ENCODE results near the gene KCND2. TPM values are rescaled to one million over a fixed set of nuclear protein-coding genes. Genes with fewer than 3 reads are reported as not detected.

The KCND2 gene
- 1 to 10 TPM in 2 of 4 donors, under 1 TPM in 2; 0.83 to 1.9 (median 1.2) TPM for total RNA-seq

DNA sequence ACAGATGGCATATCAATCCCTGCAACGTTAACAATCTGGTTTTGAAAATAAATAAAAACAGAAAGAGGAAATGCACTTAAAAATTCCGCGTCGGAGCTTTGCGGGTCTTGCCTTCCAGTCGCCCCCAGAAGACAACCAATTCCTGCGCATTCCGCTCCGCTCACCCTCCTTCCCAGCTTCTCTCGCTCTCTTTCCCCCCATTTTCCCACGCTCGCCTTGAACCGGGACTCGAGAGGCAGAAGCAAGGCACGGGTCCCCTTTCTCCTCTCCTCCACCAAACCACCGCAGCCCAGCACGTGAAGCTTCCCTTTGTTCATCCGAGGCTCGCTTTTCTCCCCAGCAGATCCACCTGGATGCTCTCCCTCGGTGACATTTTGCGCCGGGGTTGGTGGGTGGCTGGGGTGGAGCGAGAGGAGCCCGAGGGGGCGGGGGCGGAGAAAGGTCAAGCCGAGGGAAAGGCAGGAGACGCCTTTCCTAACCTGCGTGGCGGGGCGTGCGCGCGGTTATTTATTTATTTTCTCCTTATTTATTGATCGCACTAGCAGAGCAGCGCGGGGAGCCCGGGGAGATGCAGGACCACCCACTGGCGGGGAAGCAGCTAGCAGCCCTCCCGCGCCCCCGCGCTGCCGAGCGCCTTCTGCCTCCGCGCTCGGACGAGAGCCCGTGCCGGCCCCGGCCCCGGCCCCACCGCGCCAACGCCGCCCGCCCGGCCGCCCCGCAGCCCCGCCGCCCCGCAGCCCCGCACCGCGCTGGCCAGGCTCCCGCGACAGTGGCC, at the start of gene KCND2:
KCND2 (plus strand) TSS at position 475 of the 775 bp plus-strand sequence.
- peak within 1 kb of the TSS; percentile 50 to 62 (median 50) for H3K4me3 ChIP-seq
- H3K27ac ChIP-seq (replicated peaks in 1 of 4) = peak within 1 kb of the TSS in 1 of 4 donors; percentile 31
- intact Hi-C loops (cut with DNase I) = loop anchor here (2.0 kb wide), 1 partner anchor 338 kb away; no protein-coding TSS in a partner anchor
- H3K27me3 ChIP-seq = peaks cover 0 to 44% (median 0%) of the 10 kb centered on the region in 4 donors
- under 1% methylated on average over 35 of the region's 69 CpGs for WGBS
- H3K9me3 ChIP-seq = no peaks in the 10 kb centered on the region
- no peak for TF ChIP-seq POLR2AphosphoS5 (IDR thresholded peaks at IDR 0.05)
- TF ChIP-seq EP300 (IDR thresholded peaks at IDR 0.05) = no peak
- TF ChIP-seq POLR2A (IDR thresholded peaks at IDR 0.05; ENCODE audit: low read depth) = no peak
- TF ChIP-seq, protein P1, sequence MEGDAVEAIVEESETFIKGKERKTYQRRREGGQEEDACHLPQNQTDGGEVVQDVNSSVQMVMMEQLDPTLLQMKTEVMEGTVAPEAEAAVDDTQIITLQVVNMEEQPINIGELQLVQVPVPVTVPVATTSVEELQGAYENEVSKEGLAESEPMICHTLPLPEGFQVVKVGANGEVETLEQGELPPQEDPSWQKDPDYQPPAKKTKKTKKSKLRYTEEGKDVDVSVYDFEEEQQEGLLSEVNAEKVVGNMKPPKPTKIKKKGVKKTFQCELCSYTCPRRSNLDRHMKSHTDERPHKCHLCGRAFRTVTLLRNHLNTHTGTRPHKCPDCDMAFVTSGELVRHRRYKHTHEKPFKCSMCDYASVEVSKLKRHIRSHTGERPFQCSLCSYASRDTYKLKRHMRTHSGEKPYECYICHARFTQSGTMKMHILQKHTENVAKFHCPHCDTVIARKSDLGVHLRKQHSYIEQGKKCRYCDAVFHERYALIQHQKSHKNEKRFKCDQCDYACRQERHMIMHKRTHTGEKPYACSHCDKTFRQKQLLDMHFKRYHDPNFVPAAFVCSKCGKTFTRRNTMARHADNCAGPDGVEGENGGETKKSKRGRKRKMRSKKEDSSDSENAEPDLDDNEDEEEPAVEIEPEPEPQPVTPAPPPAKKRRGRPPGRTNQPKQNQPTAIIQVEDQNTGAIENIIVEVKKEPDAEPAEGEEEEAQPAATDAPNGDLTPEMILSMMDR (IDR thresholded peaks at IDR 0.05) = no peak
- DNase-seq (ENCODE audit: extremely low spot score) = no peak
- no peaks in the 10 kb centered on the region for H3K36me3 ChIP-seq
- peaks cover 5 to 16% (median 11%) of the 10 kb centered on the region in 4 donors for H3K4me1 ChIP-seq

DNA sequence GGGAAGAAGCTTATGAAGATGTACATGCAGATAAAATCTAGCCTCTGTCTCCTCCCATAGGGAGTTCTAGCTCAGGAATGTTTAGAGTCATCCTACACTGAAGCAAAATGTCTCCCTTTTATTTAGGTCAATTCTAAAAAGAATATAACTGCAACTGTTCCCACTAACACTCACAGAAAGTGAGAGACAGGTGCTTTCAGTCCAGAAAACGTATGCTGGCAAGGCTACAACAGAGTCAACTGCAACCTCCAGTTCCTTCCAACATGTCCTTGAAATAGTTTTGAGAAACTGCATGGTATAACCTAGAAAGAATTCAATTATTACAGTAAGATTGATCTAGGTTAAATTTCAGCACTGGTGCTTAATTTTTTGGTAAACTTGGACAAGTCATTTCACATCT, 46.8 kb upstream of the KCND2 start:
- Histone ChIP-seq H3K9me3 (no peaks in the 10 kb centered on the region), H3K27me3 (no peaks in the 10 kb centered on the region), H3K27ac (replicated peaks in 1 of 4) (no peak overlapping the region), H3K36me3 (no peaks in the 10 kb centered on the region), H3K4me3 (no peak overlapping the region), H3K4me1 (peaks cover 0 to 6% (median 2%) of the 10 kb centered on the region in 4 donors)
- intact Hi-C loops (cut with DNase I) = no loop called here
- DNase-seq (ENCODE audit: extremely low spot score) = no peak
- TF ChIP-seq EP300 (IDR thresholded peaks at IDR 0.05) = no peak
- TF ChIP-seq POLR2AphosphoS5 (IDR thresholded peaks at IDR 0.05) = no peak
- TF ChIP-seq POLR2A (IDR thresholded peaks at IDR 0.05; ENCODE audit: low read depth) = no peak
- TF ChIP-seq, protein P1 (IDR thresholded peaks at IDR 0.05) = no peak
- 60% methylated on average over 1 of the region's 1 CpG for WGBS

- DNase-seq (ENCODE audit: extremely low spot score) = no peak
- H3K36me3 ChIP-seq = no peaks in the 10 kb centered on the region
- H3K27ac ChIP-seq (replicated peaks in 1 of 4) = no peak overlapping the region
- TF ChIP-seq EP300 (IDR thresholded peaks at IDR 0.05) (no peak), POLR2AphosphoS5 (IDR thresholded peaks at IDR 0.05) (no peak), POLR2A (IDR thresholded peaks at IDR 0.05; ENCODE audit: low read depth) (no peak)
- TF ChIP-seq, protein P1 (IDR thresholded peaks at IDR 0.05) = no peak
- H3K9me3 ChIP-seq = no peaks in the 10 kb centered on the region
- WGBS = 72% methylated on average over 3 of the region's 3 CpGs
- no peaks in the 10 kb centered on the region for H3K27me3 ChIP-seq
- peaks cover 0 to 3% (median 0%) of the 10 kb centered on the region in 4 donors for H3K4me1 ChIP-seq
- H3K4me3 ChIP-seq = no peak overlapping the region
- intact Hi-C loops (cut with DNase I) = no loop called here
These were observed 45.7 kb upstream of the KCND2 start for GRCh38 chr7:120227255-120227654.

GRCh38 chr7:120229084-120229483, 43.9 kb upstream of the KCND2 start:
- H3K27me3 ChIP-seq = no peaks in the 10 kb centered on the region
- H3K4me3 ChIP-seq = no peak overlapping the region
- no peaks in the 10 kb centered on the region for H3K9me3 ChIP-seq
- WGBS = 52% methylated on average over 3 of the region's 3 CpGs
- no peak overlapping the region for H3K27ac ChIP-seq (replicated peaks in 1 of 4)
- no peaks in the 10 kb centered on the region for H3K36me3 ChIP-seq
- no peak for DNase-seq (ENCODE audit: extremely low spot score)
- TF ChIP-seq, protein P1 (IDR thresholded peaks at IDR 0.05) = no peak
- no peak for TF ChIP-seq POLR2AphosphoS5 (IDR thresholded peaks at IDR 0.05)
- TF ChIP-seq EP300 (IDR thresholded peaks at IDR 0.05) = no peak
- no peak for TF ChIP-seq POLR2A (IDR thresholded peaks at IDR 0.05; ENCODE audit: low read depth)
- H3K4me1 ChIP-seq = peaks cover 0 to 3% (median 0%) of the 10 kb centered on the region in 4 donors
- intact Hi-C loops (cut with DNase I) = no loop called here

Data from esophagus muscularis mucosa (tissue), 4 donors.